ENCODE data around the gene CTNND2. TPM values are rescaled to one million over a fixed set of nuclear protein-coding genes. Genes with fewer than 3 reads are reported as not detected.

CTNND2 gene
- total and polyA plus RNA-seq, 10 of the 15 experiments (the other 5 are each of a cell fraction or from before 2014, with no cell fraction given), result 0.02 to 0.16 (median 0.04) TPM; not detected in 7

- TF ChIP-seq JUND (IDR thresholded peaks at IDR 0.05; ENCODE audit: low read depth, low read length), result no peak
- TF ChIP-seq ZNF274 (IDR thresholded peaks at IDR 0.05; ENCODE audit: insufficient read depth, insufficient read length), result no peak
- no peak for TF ChIP-seq CUX1 (IDR thresholded peaks at IDR 0.05; ENCODE audit: insufficient replicate concordance, low read depth, low read length)
These were observed 851.4 kb downstream of the CTNND2 start (continued) for GRCh38 chr5:11052871-11053270.

GRCh38 chr5:11050596-11051304, 853.5 kb downstream of the CTNND2 start:
- in situ Hi-C loops (cut with MboI), result no loop called here
- TF ChIP-seq CBX5 (IDR thresholded peaks at IDR 0.05; ENCODE audit: low read depth) (no peak), NFXL1 (IDR thresholded peaks at IDR 0.05; ENCODE audit: borderline replicate concordance) (no peak), NFYB (IDR thresholded peaks at IDR 0.05; ENCODE audit: insufficient read depth, low read depth, low read length) (no peak), MEF2A (IDR thresholded peaks at IDR 0.05; ENCODE audit: insufficient read depth, low read depth, low read length) (no peak), USF2 (IDR thresholded peaks at IDR 0.05; ENCODE audit: borderline replicate concordance, low read depth, low read length) (no peak), MXI1 (IDR thresholded peaks at IDR 0.05; ENCODE audit: low read depth, low read length) (no peak), MAX (IDR thresholded peaks at IDR 0.05; ENCODE audit: low read depth, low read length) (no peak), NR2C1 (IDR thresholded peaks at IDR 0.05) (no peak), ELK1 (IDR thresholded peaks at IDR 0.05; ENCODE audit: low read depth, low read length) (no peak)

More at GRCh38 chr5:11050596-11051304, 853.5 kb downstream of the CTNND2 start:
- H4K20me1 ChIP-seq (ENCODE audit: control insufficient read depth, insufficient read depth), result no peaks in the 10 kb centered on the region
- H3K4me3 ChIP-seq, result no peak overlapping the region
- no peak overlapping the region for H2AFZ ChIP-seq (ENCODE audit: control insufficient read depth, low read depth, low read length)
- no peak overlapping the region for H3K4me2 ChIP-seq (ENCODE audit: control insufficient read depth, insufficient read depth)
- no peak for ATAC-seq
- FAIRE-seq, result no peak
- ChIA-PET POLR2A (interaction anchor here (0.7 kb wide), 1 partner anchor 578 kb away, joined by 3 read pairs; no protein-coding TSS in a partner anchor), RAD21 (ENCODE audit: unreplicated experiment) (interaction anchor here (1.2 to 1.6 kb wide), 3 partner anchors 9 to 181 kb away, joined by 4 to 8 read pairs (median 5); no protein-coding TSS in a partner anchor), SMC1A (ENCODE audit: uncharacterized antibody, unreplicated experiment) (interaction anchor here (0.7 kb wide), 2 partner anchors 49 to 90 kb away, joined by 3 read pairs; no protein-coding TSS in a partner anchor), CTCF (interaction anchor here (1.0 to 1.6 kb wide), 4 partner anchors 9 to 186 kb away, joined by 3 read pairs; no protein-coding TSS in a partner anchor)
- no peaks in the 10 kb centered on the region for H3K79me2 ChIP-seq (ENCODE audit: control insufficient read depth, insufficient read depth, low read length)
- H3K9me3 ChIP-seq (replicated peaks; ENCODE audit: control insufficient read depth, insufficient read depth, low read length), result no peaks in the 10 kb centered on the region
- no peaks in the 10 kb centered on the region for H3K27me3 ChIP-seq (replicated peaks in 1 of 2; ENCODE audit: control insufficient read depth in 2 of 2, insufficient read depth in 2 of 2, low read length in 1 of 2)
- DNase-seq (ENCODE audit: low read depth, low spot score), result no peak
- BruUV-seq (replicated peaks), result no TSS peak
- no peaks in the 10 kb centered on the region for H3K36me3 ChIP-seq (ENCODE audit: control insufficient read depth in 2 of 2, insufficient read depth in 2 of 2, low read length in 1 of 2)
- no peak overlapping the region for H3K27ac ChIP-seq (ENCODE audit: control insufficient read depth, insufficient read depth)
- no peaks in the 10 kb centered on the region for H3K4me1 ChIP-seq (ENCODE audit: control insufficient read depth, insufficient read depth, low read length)
- no peak overlapping the region for H3K9ac ChIP-seq (ENCODE audit: control insufficient read depth, insufficient read depth, low read length)
- WGBS (ENCODE audit: insufficient coverage, insufficient replicate concordance, low lambda C conversion rate, missing lambda C conversion rate), result 35% methylated on average over 3 of the region's 3 CpGs
- intact Hi-C loops (cut with micrococcal nuclease; ENCODE audit: unreplicated experiment), result no loop called here

Measured in GM12878 (cell line).